ENCODE measurements around the gene LAMC1.

Gene LAMC1

DNA sequence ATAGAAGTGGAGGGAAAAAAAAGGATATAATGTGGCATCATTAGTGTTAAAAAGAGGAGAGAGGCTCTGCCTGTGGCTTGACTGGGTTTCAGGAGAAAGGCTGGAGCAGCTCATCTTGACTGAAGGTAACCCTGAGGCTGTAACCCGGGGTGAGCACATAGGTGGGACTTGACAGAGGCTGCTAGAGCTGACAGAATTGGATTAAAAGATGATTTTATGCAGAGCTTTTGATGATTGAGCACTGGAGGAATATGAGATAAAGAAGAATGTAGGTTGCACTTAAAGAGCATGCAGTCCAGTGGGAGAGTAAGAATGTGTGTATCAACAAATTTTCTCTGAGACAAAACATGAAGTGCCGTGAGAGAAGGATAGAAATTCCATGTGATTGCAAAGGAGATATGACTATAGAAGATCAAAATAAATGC is 17.3 kb downstream of the LAMC1 start:
- TF ChIP-seq, protein P1, sequence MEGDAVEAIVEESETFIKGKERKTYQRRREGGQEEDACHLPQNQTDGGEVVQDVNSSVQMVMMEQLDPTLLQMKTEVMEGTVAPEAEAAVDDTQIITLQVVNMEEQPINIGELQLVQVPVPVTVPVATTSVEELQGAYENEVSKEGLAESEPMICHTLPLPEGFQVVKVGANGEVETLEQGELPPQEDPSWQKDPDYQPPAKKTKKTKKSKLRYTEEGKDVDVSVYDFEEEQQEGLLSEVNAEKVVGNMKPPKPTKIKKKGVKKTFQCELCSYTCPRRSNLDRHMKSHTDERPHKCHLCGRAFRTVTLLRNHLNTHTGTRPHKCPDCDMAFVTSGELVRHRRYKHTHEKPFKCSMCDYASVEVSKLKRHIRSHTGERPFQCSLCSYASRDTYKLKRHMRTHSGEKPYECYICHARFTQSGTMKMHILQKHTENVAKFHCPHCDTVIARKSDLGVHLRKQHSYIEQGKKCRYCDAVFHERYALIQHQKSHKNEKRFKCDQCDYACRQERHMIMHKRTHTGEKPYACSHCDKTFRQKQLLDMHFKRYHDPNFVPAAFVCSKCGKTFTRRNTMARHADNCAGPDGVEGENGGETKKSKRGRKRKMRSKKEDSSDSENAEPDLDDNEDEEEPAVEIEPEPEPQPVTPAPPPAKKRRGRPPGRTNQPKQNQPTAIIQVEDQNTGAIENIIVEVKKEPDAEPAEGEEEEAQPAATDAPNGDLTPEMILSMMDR (IDR thresholded peaks at IDR 0.05; ENCODE audit: low read depth, low read length) = no peak
- no peak for TF ChIP-seq POLR2A (IDR thresholded peaks at IDR 0.05; ENCODE audit: extremely low read depth, insufficient read length)
- no peak for TF ChIP-seq MYC (IDR thresholded peaks at IDR 0.05; ENCODE audit: low read depth, low read length)
- TF ChIP-seq, protein P2, sequence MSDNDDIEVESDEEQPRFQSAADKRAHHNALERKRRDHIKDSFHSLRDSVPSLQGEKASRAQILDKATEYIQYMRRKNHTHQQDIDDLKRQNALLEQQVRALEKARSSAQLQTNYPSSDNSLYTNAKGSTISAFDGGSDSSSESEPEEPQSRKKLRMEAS (IDR thresholded peaks at IDR 0.05; ENCODE audit: low read depth, low read length) = no peak
- H3K4me3 ChIP-seq (ENCODE audit: low read depth, low read length) = no peak overlapping the region
- no peak for DNase-seq (ENCODE audit: low read depth)

DNA sequence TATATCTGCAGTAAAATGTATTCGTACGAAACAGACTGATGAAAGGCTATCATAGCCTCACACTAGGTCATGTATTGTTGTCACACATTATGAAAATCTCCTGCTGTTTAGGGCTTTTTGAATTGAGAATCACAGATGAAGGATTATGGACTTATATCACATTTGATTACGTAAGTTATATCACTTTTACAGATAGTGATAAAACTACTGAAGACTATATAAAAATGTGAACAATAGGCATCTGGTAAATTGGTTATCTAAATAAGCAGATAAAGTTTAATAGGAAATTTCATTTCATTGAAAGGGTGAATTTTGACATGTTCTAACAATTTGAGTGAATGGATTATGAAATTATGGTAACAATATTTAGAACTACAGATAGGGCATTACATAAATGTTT is 20.0 kb downstream of the LAMC1 start:
- H3K4me3 ChIP-seq (ENCODE audit: low read depth, low read length) = no peak overlapping the region
- TF ChIP-seq, protein P2 (IDR thresholded peaks at IDR 0.05; ENCODE audit: low read depth, low read length) = no peak
- DNase-seq (ENCODE audit: low read depth) = no peak

DNA sequence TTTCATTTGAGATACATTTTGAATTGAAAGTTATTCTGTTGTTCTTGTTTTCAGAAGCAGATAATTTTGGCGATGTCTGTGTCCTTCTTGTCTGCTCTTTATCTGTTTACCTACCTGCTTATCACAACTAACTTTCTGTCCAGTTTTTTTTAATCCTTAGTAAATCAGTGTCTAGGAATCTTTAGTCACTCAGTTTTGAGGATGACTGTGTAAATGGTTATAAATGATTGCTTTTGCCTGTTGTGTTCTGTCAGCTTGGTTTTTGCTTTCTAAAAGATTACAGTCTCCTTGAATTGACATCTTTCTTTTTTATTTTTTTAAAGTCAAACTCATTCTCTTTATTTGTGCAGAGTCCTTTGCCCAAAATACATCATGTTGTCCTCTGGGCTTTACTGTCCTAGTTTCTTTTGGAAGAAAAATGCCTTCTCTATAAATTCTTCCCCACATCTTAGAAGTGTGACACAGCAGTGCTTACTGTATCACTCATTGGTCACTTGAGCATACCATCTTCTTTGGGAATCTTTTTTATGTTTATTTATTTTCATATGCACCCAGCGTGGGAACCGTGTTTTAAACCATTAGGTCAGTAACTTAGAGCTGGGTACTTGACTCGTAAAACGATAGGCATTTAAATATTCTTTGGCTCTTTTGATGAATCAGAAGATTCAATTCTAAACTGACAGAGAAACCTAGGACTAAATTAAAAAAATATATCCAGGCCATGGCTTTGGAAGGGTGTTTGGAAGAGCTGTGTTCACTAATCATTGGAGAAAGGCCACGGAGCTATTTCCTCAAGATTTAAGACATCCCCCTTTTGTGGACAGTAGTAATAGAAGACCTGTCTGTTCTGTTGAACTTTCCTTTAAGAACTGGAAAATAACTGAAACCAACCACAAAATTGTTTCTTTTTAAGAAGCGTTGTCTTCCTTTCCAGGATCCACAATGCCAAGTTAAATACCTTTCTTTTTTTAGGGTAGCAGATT is 20.9 kb downstream of the LAMC1 start:
- no peak overlapping the region for H3K4me3 ChIP-seq (ENCODE audit: low read depth, low read length)
- TF ChIP-seq, protein P2 (IDR thresholded peaks at IDR 0.05; ENCODE audit: low read depth, low read length) = no peak
- no peak for TF ChIP-seq MYC (IDR thresholded peaks at IDR 0.05; ENCODE audit: low read depth, low read length)
- no peak for TF ChIP-seq POLR2A (IDR thresholded peaks at IDR 0.05; ENCODE audit: extremely low read depth, insufficient read length)
- TF ChIP-seq, protein P1 (IDR thresholded peaks at IDR 0.05; ENCODE audit: low read depth, low read length) = no peak
- no peak for DNase-seq (ENCODE audit: low read depth)

DNA sequence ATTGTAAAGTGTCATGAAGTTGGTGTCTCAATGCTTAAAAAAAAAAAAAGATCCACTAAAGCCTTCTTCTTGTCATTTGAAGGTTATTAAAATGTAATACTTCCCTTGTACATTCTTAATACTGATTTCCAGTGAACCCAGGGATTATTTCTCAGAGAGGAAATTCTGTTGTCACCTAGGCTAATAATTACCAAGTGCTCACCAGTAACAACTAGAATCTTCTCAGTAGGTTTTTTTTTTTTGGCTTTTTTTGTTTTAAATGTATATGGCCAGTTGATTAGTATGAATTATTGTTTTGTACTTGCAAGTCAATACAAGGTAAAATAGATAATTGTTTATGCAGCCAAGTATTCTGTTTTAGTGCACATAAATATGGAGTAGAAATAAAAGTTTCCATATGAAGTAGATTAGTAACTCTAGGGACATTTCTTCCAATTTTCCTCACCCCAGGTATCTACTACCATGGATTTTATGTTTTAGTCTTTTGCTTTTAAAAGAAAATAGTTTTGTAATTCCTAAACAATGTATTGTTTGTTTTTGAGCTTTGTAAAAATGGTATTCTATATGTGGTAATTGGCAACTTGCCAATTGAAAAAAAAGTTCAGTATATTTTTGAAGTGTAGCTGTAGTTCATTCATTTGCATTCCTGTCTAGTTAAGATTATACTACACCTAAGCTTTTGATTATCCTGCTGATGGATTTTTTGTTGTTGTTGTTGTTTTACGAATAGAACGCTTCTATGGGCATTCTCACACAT is 21.9 kb downstream of the LAMC1 start:
- TF ChIP-seq MYC (IDR thresholded peaks at IDR 0.05; ENCODE audit: low read depth, low read length) (no peak), POLR2A (IDR thresholded peaks at IDR 0.05; ENCODE audit: extremely low read depth, insufficient read length) (no peak)
- TF ChIP-seq, protein P2 (IDR thresholded peaks at IDR 0.05; ENCODE audit: low read depth, low read length) = no peak
- TF ChIP-seq, protein P1 (IDR thresholded peaks at IDR 0.05; ENCODE audit: low read depth, low read length) = no peak
- no peak for DNase-seq (ENCODE audit: low read depth)
- no peak overlapping the region for H3K4me3 ChIP-seq (ENCODE audit: low read depth, low read length)

DNA sequence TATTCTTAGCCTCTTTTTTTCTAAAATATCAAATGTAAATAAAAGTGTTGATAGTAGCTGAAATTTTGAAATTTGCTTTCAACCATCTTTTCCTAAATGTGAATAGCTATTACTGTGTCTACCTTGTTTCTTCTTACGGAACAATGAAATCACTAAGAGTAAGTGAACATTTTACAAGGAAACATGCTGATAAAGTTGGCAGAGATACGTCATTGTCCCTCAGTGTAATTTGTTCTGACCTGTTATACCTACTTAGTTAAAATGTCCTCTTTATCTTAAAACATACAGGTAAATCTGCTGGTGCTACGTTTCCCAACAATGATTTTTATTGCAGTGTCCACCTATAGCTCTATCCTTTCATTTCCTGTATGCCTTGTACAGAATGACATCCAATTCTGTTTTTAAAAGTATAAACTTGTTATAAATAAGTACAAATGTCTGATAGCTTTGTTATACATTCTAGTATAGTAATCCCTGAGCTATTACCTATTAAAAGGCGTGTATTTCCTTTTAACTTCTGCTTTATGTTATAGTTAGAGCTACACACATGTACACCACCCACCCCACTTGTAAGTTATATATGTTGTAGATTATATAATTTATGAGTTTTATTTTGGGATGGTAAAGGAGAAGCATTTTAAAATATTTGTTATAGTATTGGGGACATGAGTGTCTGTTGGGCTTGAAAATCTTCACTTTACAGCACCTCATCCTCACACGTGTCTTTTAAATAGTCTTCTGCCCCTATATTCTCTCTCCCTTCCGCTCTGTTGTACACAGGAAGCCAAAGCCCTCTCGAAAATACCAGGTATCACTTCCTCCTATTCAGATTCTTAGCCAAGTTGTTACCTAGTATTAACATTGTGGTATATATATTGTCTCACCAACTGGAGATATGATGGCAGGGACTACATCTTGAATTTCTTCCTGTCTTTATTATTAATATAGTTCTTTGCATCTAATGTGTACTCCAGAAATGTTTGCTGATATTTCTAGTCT is 25.2 kb downstream of the LAMC1 start:
- H3K4me3 ChIP-seq (ENCODE audit: low read depth, low read length) = no peak overlapping the region
- no peak for DNase-seq (ENCODE audit: low read depth)

More for the DNA sequence above, 25.2 kb downstream of the LAMC1 start:
- no peak for TF ChIP-seq POLR2A (IDR thresholded peaks at IDR 0.05; ENCODE audit: extremely low read depth, insufficient read length)
- TF ChIP-seq, protein P1 (IDR thresholded peaks at IDR 0.05; ENCODE audit: low read depth, low read length) = no peak
- TF ChIP-seq, protein P2 (IDR thresholded peaks at IDR 0.05; ENCODE audit: low read depth, low read length) = no peak
- no peak for TF ChIP-seq MYC (IDR thresholded peaks at IDR 0.05; ENCODE audit: low read depth, low read length)
